GM21367 (cell line): ENCODE measurements around the gene EHD3.

ENCODE experiments used
- ATAC-seq: cut with Tn5 transposase; IDR thresholded peaks from one replicate; pipeline ENCODE4 v1.9.1; 2021; ENCODE audit not compliant: unreplicated experiment

The EHD3 gene

GRCh38 chr2:31212659-31213600 lies 21.0 kb upstream of the EHD3 start:
- no peak for ATAC-seq

DNA sequence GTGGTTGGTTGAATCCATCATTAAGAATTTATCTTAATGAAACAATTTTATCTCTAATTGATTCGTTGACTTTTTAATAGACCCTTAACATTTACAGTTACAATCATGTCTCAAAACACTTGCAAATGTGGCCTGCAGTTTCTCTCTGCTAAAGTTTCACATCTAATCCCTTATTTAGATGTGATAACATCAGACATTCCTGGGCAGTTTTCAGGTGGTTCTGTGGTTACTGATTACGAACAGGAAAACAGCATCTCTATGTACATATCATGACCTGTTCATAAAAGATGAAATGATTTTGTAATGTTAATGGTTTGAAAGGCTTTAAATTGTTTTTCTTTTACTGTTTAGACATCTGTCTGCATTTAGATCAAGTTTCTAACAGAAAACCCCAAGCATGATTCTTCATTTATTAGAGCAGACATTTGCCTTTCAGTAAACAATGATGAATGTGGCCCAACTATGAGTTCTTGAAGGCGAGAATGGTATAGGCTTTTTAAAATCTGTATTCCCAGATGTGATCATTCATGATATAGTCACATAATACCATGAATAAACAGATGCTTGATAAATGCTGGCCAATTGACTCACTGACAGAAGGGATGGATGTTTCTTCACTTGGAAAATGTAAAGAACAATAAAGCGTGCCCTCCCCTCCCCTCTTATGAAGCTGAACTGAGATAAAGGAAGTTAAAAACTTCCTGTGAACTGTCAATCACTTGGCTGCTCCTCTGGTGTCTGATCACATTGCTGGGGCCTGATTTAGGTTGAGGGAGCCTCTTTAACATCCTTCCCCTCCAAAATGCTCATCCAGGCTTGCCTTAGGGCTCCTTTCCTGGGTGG lies 20.1 kb upstream of the EHD3 start:
- no peak for ATAC-seq

DNA sequence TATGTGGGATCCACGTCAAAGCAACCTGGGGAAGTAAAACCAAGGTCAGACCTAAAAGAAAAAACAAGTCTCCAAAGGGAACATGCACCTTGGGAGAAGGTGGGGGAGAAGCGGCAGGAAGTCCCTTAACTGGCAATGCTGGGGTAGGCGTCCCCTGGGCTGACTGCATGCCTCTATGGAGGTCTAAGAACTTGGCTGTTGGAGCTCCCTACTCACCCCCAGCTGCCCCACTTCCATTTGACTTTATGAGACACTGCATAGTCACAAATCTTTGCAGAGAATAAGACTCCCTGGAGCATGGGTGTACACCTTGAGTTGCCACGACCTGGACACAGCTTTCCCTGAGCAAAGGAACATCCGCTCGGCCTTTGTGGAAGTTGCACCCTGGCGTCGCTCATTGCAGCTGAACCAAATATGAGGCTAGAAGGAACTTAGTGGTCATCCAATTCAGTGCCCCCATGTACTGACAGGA lies 19.5 kb upstream of the EHD3 start:
- no peak for ATAC-seq

- peak; percentile 42 for ATAC-seq
These were observed 17.2 kb upstream of the EHD3 start for GRCh38 chr2:31216734-31217133.

DNA sequence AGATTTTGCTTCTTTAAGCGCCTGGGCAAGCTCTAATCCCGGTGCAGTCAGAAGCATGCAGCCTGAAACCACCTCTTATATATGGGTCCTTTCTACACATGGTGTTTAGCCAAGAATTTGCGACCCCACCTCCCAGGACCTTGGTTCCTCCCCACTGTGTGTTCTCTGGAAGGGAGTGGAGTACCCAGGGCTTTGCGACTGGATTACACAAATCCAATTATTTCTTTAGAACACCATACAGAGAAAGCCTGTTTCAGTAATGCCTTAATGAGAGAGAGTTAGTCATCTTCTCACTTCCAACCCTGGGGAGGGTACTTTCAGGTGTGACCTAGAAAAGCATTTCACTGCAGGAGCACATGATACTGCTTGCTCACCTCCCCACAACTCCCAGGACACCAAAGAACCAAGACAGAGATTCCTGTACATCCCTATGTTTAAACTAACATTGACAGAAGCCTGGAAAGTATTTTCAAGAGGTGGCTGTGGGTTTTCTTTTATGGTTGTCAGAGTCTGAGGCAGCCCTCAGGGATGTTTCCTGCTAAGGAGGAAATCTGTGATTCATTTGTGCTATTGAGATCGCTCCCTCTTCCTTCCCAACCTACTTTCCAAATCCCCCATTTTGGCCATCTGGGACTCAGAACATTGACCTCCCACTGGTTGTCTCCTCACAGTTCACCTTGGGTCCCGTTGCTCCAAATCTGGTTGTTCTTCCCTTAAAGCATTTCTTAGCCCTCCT lies 16.3 kb upstream of the EHD3 start, which contains the start of gene CAPN14:
Gene CAPN14, minus strand, starts transcription at position 51 of the 736 bp plus-strand sequence. CDS start 12,068 bp downstream, outside the sequence.
- ATAC-seq = no peak

DNA sequence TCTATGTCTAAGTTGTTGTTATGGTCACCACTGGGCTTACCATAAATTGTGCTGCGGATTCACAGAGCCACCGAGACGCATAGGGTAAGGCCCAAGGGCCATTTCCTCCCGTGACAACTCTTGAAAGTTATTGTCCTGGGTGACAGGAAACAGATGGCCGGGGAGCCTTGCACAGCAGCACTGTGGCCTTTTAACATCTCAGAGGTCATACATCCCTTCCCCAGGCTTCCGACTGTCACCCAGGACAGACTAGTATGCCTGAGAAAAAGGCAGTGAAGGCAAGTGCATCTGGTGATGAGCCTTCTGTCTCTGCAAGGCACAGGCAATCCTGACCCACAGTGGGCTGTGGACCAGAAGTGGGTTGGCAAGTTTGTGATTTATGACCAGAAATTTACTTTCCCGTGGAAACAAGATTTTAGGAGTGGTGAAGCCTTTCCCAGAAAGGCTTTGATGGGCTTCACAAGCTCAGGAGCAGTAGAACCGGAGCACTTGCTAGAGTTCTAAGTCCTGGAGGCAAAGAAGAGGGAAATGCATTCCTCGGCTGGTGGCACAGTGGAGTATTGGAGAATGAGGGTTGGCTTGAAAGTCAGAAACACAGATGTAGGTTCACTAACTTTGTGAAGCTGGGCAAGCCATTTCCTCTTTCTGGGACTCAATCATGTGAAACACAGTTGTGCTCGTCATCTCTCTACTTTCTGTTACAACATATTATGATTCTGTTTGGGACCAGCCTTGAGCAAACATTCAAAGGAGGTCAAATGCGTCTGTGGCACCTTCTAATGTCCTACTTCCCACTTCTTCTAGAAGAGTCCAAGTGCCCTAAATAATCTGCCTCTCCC lies 14.6 kb upstream of the EHD3 start:
- peak; percentile 69 for ATAC-seq

DNA sequence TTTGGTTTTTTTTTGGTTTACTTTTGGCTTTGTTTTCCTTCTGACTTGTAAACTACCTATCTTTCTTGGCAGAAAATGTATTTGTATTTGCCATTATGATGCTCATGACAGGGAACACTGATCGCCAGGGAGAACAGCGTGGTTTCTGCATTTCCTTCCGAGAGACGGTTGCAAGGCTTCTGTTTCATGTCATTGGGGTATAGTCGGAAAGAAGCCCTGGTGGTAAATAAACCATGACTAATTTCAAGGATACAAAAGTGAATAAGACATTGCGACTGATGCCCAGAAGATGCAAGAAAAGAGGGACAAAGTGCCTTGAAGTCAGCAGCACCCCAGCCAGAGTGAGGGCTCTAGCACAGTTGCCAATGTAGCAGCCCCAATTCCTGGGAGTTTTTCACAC lies 12.4 kb upstream of the EHD3 start:
- no peak for ATAC-seq

- ATAC-seq = no peak
These were observed 11.9 kb upstream of the EHD3 start for GRCh38 chr2:31222071-31222470.

DNA sequence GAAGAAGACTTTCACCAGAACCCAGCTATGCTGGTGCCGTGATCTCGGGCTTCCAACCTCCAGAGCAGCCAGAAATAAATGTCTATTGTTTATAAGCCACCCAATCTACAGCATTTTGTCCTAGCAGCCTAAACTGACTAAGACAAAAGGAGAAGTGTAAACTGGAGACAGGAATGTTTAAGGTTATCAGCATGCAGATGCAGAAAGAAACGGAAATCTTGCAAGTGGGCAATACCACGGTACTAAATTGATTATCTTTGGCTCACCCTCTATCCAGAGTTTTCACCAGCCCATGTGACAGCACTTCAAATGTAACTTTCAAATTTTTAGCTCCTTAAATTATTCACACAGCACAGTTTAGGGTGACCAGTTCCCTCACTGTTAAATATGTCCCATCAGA lies 10.9 kb upstream of the EHD3 start:
- ATAC-seq = no peak

DNA sequence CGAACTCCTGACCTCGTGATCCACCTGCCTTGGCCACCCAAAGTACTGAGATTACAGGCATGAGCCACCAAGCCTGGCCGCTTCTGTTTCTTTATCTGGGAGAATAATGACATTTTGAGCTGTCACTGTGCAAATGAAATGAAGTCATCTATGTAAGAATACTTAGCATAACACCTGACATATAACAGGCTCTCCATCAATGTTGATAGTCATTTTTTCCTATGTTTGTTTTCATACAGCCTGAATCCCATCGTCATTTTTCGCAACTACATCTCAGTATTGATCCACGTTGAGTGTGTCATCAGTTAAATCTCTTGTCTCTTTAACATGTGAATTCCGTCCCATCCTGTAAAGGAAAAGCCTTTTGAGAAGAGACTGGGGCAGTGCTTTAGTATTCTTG lies 10.2 kb upstream of the EHD3 start:
- no peak for ATAC-seq

GRCh38 chr2:31226266-31226665 lies 7.7 kb upstream of the EHD3 start:
- no peak for ATAC-seq

DNA sequence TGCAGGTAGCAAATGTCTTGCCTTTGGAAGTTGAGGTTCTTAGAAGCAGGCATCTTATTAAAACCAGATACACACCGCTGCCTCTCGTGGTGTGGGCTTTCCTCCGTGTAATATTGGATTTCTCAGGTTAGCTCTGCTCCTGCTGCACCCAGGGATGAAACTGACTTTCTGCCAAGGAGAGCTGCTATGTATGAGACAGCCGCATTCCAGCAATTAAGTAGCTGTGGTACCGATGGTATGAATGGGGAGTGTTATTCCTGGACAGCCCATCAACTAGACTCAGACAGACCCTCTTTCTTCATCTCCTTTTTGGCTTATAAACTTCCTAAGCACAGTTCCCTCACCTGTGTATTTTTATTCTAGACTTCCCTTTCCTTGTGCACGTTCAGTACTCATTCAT lies 6.8 kb upstream of the EHD3 start:
- ATAC-seq = no peak

GRCh38 chr2:31227711-31228125 lies 6.2 kb upstream of the EHD3 start:
- ATAC-seq = no peak

DNA sequence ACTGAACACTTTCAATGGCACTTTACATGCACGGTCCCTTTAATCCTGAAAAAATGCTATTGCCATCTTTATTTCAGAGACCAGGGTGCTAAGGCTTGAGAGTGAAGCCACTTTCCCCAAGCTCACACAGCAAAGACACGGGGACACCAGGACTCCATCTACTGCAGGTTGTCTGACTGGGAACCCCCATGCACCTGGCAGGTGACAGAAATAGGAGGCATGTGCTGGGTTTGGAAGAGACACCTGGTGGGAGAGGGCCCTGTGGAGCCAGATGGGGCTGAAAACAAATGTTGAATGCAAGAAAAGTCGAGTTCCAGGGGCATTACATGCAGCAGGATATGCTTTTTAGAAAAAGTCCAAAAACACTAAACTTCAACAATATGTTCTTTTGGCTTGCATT lies 5.2 kb upstream of the EHD3 start:
- ATAC-seq = no peak

GRCh38 chr2:31230751-31231150 lies 3.2 kb upstream of the EHD3 start:
- no peak for ATAC-seq

GRCh38 chr2:31231571-31232302 lies 2.2 kb upstream of the EHD3 start:
- no peak for ATAC-seq

DNA sequence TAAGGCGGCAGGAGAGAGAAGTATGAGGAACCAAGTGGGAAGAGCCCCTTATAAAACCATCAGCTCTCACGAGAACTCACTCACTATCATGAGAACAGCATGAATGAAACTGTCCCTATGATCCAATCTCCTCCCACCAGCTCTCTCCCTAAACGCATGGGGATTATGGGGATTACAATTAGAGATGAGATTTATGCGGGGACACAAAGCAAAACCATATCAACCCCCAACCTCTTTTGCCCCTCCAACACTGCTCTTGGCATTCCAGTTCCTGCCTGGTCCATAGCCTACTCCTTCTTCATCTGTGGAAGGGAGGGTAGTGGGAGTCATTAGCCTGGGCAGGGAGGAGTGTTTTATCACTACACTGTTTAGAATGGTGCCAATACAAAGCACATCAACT lies 1.4 kb upstream of the EHD3 start:
- ATAC-seq = no peak

DNA sequence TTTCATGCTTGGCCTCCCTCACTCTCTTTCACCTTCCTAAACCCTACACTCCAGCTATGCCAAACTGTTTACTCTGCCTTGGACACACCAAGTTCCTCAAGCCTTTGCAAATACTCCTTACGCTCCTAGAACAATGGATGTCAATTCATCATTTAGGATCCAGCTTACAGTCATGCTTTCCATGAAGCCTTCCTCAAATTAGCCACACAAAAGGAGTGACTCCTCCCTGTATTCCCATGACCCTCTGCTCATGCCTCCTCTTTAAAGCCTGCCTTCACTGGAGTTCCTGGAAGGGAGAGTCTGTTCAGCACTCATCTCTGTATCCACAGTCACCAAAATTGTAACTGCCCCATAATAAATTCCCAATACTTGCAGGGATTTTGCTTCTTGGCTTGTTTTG lies 721 bp upstream of the EHD3 start:
- no peak for ATAC-seq

GRCh38 chr2:31234683-31235503 lies 941 bp downstream of the EHD3 start:
- no peak for ATAC-seq
